SU-DHL-6 (cell line): ENCODE data around the gene ACCSL.

Source experiments
- EZH2phosphoT487 ChIP-seq: fragments of 200-600 bp; sonication (generic), shearing (Covaris generic); conservative IDR thresholded peaks from 2 replicates; pipeline ENCODE4 v1.6.1; 2018; ENCODE audit warnings: mild to moderate bottlenecking, antibody characterized with exemption, low read length, moderate library complexity, mixed read lengths
- TF ChIP-seq, protein P1 (sequence below): fragments of 200-600 bp; sonication (generic); IDR thresholded peaks from one replicate; pipeline ENCODE4 v1.5.1; 2017; ENCODE audit warnings: antibody characterized with exemption, mild to moderate bottlenecking, low read length, moderate library complexity; ENCODE audit not compliant: insufficient read depth, poor library complexity, severe bottlenecking

GRCh38 chr11:44006917-44007361, 40.8 kb upstream of the ACCSL start:
- TF ChIP-seq, protein P1, sequence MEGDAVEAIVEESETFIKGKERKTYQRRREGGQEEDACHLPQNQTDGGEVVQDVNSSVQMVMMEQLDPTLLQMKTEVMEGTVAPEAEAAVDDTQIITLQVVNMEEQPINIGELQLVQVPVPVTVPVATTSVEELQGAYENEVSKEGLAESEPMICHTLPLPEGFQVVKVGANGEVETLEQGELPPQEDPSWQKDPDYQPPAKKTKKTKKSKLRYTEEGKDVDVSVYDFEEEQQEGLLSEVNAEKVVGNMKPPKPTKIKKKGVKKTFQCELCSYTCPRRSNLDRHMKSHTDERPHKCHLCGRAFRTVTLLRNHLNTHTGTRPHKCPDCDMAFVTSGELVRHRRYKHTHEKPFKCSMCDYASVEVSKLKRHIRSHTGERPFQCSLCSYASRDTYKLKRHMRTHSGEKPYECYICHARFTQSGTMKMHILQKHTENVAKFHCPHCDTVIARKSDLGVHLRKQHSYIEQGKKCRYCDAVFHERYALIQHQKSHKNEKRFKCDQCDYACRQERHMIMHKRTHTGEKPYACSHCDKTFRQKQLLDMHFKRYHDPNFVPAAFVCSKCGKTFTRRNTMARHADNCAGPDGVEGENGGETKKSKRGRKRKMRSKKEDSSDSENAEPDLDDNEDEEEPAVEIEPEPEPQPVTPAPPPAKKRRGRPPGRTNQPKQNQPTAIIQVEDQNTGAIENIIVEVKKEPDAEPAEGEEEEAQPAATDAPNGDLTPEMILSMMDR = no peak
- no peak for TF ChIP-seq EZH2phosphoT487
